Testis (tissue), 3 donors: ENCODE measurements around the gene PAPOLA. TPM values are rescaled to one million over a fixed set of nuclear protein-coding genes. Genes with fewer than 3 reads are reported as not detected.

Source experiments
- DNase-seq: peaks from one replicate; pipeline ENCODE4 v3.0.0-alpha.2; 2019
- H3K27ac ChIP-seq, 2 donors: fragments of 200-600 bp; sonication (generic); one replicate each; pipeline ENCODE4 v1.5.1; 2019
- H3K27me3 ChIP-seq: fragments of 200-600 bp; sonication (generic); one replicate; pipeline ENCODE4 v1.5.1; 2019
- H3K36me3 ChIP-seq: fragments of 200-600 bp; sonication (generic); one replicate; pipeline ENCODE4 v1.5.1; 2017; ENCODE audit warnings: low read depth; ENCODE audit errors: missing control alignments
- H3K4me1 ChIP-seq: fragments of 200-600 bp; sonication (generic); one replicate; pipeline ENCODE4 v1.5.1; 2019
- H3K4me3 ChIP-seq, 2 donors: fragments of 200-600 bp; sonication (generic); one replicate each; pipeline ENCODE4 v1.5.1; 2017 to 2019
- H3K9me3 ChIP-seq: fragments of 200-600 bp; sonication (generic); one replicate; pipeline ENCODE4 v1.5.1; 2017
- CTCF ChIP-seq, 3 experiments: fragments of 450-650 bp in 2 of 3; fragments of 200-600 bp in 1 of 3; sonication (generic) in 1 of 3; IDR thresholded peaks; one replicate each; pipeline ENCODE4 v1.5.1; 2016 to 2019; ENCODE audit warnings: antibody characterized with exemption in 3 of 3, mild to moderate bottlenecking in 2 of 3, moderate library complexity in 1 of 3
- POLR2A ChIP-seq: fragments of 450-650 bp; IDR thresholded peaks from one replicate; pipeline ENCODE4 v1.6.1; 2017; ENCODE audit warnings: antibody characterized with exemption, mild to moderate bottlenecking, moderate library complexity
- WGBS, 2 donors: methylation state at CpG; one replicate each; pipeline ENCODE4 v1.1.5; 2018; 5-methylcytosine and 5-hydroxymethylcytosine counted together
- intact Hi-C: fragments of 100-400 bp; cut with DNase I; formaldehyde crosslinking; loops from one replicate; pipeline ENCODE4 v1.15.1; 2023; ENCODE audit warnings: low total_unique reads
- polyA plus RNA-seq: library from polyadenylated mRNA; stranded (reverse); fragments of 350-450 nt; fragmentation: Illumina TruSeq; extraction: RNeasy Lipid Tissue Mini Kit (QIAGEN cat#74804); gene quantifications from one replicate; pipeline ENCODE4 v1.2.3, GENCODE V29; 2014; ENCODE audit warnings: low read depth, low replicate concordance; ENCODE audit not compliant: insufficient read depth
- total RNA-seq, 2 donors: library from RNA; depleted of rRNA; stranded (reverse); fragments of >200 nt; gene quantifications; one replicate each; pipeline ENCODE4 v1.2.3, GENCODE V29; 2016

The PAPOLA gene
- total and polyA plus RNA-seq, 3 donors from 2014 or later, result 166 to 255 (median 194) TPM

GRCh38 chr14:96598332-96598928 lies 96.2 kb downstream of the PAPOLA start:
- H3K27ac ChIP-seq, result no peak overlapping the region
- WGBS, 2 donors, result 60 to 69% methylated on average over 11 to 14 of the region's 14 CpGs
- intact Hi-C loops, result no loop called here
- H3K36me3 ChIP-seq, result no peaks in the 10 kb centered on the region
- no peak for DNase-seq
- H3K4me3 ChIP-seq, result no peak overlapping the region
- no peaks in the 10 kb centered on the region for H3K27me3 ChIP-seq
- TF ChIP-seq POLR2A, result no peak
- TF ChIP-seq CTCF (IDR thresholded peaks at IDR 0.05), result no peak
- H3K9me3 ChIP-seq, result no peaks in the 10 kb centered on the region
- no peaks in the 10 kb centered on the region for H3K4me1 ChIP-seq

DNA sequence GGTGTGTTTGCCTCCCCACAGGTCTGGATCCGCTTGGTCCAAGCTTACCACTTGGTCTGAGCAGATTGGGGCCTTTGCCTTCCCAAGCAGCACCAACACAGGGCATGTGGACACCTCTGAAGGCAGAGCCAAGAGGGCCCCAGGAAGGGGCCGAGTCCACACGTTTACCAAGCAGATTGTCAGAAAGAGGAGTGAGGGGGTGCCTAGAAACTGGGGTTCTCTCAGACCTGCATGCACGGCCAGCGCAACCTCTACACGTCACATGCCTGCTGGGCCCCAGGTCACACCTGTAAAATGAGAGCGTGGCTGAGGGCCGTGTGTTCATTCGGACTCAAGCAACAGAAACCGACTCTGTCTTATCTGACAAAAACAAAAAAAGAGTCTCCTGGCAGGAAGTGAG lies 96.9 kb downstream of the PAPOLA start:
- Histone ChIP-seq H3K4me1 (no peaks in the 10 kb centered on the region), H3K4me3 (no peak overlapping the region), H3K36me3 (no peaks in the 10 kb centered on the region), H3K27ac (no peak overlapping the region), H3K9me3 (no peaks in the 10 kb centered on the region), H3K27me3 (no peaks in the 10 kb centered on the region)
- TF ChIP-seq POLR2A (no peak), CTCF (IDR thresholded peaks at IDR 0.05) (no peak)
- intact Hi-C loops, result no loop called here
- no peak for DNase-seq
- 84 to 95% methylated on average over 7 to 10 of the region's 10 CpGs for WGBS, 2 donors

DNA sequence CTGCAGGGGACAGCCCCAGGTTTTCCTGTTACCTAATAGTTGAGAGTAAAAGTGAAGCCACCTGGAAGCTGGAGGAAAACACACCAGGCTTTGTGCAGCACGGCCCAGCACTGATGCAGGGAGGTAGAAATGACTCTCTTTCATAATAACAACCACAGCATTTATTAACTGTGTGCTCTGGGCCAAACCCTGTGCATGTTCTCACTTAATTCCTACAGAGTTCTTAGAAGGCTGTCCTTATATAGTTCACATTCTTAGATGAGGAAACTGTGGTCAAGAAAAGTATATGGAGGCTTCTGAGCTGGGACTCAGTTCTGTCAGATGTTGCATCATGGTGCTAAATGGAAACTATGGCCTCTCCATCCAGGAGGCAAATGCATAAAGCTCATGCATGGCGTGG lies 100.0 kb downstream of the PAPOLA start:
- DNase-seq, result no peak
- intact Hi-C loops, result no loop called here
- Histone ChIP-seq H3K4me1 (no peaks in the 10 kb centered on the region), H3K27me3 (no peaks in the 10 kb centered on the region), H3K9me3 (no peaks in the 10 kb centered on the region), H3K27ac (no peak overlapping the region), H3K4me3 (no peak overlapping the region), H3K36me3 (no peaks in the 10 kb centered on the region)
- 96 to 97% methylated on average over 2 of the region's 2 CpGs for WGBS, 2 donors
- TF ChIP-seq POLR2A (no peak), CTCF (IDR thresholded peaks at IDR 0.05) (no peak)

DNA sequence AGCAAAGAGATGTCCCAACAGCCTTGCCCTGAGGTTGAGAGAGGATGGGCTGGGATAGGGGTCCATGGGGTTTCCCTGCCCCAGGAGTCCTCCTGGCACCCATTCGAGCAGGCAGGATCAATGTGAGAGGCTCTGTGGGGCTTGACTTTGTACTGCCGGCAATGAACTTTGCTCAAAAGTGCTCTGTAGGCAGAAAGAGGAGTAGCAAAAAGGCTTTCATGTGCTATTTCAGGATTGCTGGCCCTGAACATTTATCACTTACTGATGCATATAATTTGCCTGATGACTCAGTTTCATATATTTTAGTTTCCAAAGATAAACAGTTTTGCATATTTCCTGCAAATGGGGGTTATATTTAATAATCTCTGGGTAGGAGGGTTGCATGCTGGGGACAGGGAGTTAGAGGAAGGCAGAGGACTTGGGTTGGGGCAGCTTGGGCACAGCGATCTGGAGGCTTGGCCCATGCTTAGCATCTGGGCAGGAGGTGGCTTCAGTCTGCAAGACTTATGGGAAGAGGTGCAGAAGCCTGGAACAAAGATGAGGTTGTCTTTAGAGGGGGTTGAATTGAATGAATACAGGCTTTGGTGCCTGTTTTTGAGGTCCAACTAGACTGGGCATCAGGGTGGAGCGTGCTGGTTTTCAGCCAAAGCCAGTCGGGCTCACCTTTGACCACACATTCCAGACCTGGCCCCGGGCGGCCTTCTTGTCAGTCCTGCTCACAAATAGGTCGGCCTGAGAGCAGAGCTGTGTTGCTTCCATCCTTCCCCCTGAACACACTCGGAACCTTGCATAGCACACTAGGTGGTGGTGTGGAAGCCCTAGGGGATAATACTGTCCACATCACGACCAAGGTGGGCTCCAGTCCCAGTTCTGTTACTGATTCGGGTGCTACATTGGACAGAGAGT lies 101.4 kb downstream of the PAPOLA start:
- intact Hi-C loops, result no loop called here
- no peak for TF ChIP-seq POLR2A
- TF ChIP-seq CTCF (IDR thresholded peaks at IDR 0.05), result no peak
- WGBS, 2 donors, result 63 to 77% methylated on average over 9 to 11 of the region's 11 CpGs

More for the DNA sequence above, 101.4 kb downstream of the PAPOLA start:
- H3K4me1 ChIP-seq, result no peaks in the 10 kb centered on the region
- no peak overlapping the region for H3K27ac ChIP-seq
- H3K9me3 ChIP-seq, result no peaks in the 10 kb centered on the region
- DNase-seq, result no peak
- H3K4me3 ChIP-seq, result no peak overlapping the region
- H3K27me3 ChIP-seq, result no peaks in the 10 kb centered on the region
- no peaks in the 10 kb centered on the region for H3K36me3 ChIP-seq
